Stimulated activated CD4-positive, alpha-beta T cell treated with anti-CD3 and anti-CD28 coated beads, Interleukin-4, amount 100 ng/mL, for 1 hour (primary cell): ENCODE results near the gene MLANA.

Experiments used
- DNase-seq: peaks from one replicate; pipeline ENCODE4 v3.0.0-alpha.2; 2020

The MLANA gene

DNA sequence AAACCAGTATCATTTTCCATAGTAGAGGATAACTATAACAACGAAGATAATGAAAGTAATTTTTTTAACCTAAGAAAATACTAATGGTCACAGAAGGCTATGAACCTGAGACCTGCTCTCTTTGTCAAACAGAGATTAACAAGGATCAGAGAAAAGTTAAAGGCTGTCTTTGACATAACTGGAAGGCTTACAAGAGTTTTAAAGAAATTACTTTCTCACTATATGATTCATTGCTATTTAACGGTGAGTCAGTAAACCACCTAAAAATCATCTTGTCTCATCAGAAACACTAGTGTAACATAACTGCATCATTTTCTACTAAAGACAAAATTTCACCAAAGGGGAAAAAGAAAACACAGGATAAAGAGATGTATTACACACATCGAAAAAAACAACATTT is 19.3 kb downstream of the MLANA start:
- DNase-seq: no peak

GRCh38 chr9:5910413-5911057 is 19.8 kb downstream of the MLANA start:
- DNase-seq: no peak

DNA sequence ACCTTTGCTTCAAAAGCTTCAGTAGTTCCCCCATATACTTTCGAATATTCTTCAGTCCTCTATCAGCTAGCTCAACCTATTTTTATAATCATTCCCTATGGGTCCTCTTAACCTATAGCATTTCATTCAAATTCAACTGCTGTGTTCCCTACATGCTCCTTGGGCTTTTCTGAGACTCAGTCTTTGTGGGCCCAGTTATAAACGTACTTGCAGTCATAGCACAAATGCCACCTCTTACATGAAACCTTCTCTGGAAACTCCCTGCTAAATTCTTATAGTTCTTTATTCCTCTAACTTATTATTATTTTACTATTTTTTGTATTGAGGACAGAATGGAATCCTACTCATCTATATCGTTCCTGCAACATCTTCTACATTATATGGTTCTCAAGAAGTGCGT is 24.7 kb downstream of the MLANA start:
- no peak for DNase-seq

DNA sequence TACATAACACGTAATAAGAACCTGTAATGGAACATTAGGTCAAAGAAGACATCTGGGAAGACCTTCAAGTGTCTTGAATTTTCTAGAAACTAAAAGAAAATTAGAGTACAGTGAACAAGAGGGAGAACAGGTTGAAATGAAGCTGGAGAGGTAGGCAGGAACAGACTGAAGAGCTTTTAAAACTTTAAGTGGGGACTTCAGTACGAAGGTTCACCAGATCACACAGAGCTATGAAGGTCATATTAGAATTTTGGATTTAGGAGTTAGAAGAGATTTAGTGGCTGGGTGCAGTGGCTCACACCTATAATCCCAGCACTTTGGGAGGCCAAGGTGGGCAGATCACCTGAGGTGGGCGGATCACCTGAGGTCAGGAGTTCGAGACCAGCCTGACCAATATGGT is 26.6 kb downstream of the MLANA start:
- DNase-seq: no peak

DNA sequence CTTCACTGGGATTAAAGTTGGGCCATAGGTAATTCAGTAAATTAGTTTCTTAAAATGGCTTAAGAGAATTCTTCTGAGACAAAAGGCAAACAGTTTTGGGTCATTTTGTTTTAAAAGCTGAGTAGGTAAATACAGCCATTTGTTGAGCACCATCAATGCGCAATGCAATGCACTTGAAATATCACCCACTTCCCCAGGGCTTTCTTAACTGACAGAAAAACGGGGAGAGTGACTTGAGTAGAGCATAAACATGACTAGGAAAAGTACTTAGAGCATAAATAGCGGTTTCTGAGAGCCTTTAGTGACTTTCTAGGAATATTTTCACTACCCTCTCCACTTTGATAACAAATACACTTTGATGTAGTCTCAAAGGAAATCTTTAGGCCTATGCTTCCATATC is 27.2 kb downstream of the MLANA start:
- DNase-seq: no peak

DNA sequence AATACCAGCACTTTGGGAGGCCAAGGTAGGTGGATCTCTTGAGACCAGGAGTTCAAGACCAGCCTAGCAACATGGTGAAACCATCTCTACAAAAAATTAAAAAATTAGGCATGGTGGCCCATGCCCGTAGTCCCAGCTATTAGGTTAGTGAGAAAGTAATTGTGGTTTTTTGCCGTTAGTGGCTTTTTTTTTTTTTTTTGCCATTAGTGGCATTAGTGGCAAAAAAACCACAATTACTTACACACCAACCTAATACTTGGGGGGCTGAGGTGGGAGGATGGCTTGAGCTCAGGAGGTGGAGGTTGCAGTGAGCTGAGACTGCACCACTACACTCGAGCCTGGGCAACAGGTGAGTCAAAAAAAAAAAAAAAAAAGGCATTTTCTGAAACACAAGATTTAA is 27.8 kb downstream of the MLANA start:
- no peak for DNase-seq

DNA sequence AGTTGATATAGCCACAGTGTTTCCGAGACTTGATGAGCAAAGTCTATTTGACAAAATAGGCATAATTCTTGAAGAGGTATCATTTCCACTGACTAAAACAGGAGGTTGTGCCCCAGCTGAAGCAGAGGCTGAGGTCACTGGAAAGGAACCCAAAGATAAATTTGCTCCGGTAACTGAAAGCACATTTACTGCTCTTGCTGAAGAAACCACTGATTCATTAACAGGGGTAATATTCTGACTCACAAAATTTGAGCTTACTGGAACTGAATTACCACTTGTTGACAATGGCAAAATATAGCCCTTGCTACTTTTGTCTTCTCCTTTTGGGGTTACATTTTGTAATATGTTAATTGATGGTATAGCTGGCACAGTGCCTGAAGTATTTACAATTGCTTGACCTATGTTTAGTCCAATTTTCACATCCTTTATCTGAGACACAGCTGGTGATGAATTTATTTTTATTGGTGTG is 30.2 kb downstream of the MLANA start:
- no peak for DNase-seq

DNA sequence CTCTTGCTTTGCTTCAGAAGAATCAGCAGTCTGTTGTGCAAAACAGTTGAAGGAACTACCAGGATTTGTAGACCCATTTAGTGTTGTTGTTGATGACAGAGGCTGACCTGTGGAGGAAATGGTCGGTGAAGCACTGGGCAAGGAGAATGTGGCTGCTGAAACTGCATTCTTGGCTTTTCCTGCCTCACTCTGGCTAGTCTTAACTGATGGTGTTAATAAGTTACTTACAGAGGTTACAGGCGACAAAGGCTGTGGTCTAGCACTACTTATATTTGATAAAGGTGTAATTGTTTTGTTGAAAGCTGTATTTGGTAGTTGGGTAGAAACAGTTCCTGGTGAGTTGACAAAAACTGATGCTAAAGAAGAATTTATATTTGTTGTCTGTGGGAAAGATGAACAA is 31.5 kb downstream of the MLANA start:
- DNase-seq: no peak

- no peak for DNase-seq
Measured at GRCh38 chr9:5931657-5932056, 41.0 kb downstream of the MLANA start.

DNA sequence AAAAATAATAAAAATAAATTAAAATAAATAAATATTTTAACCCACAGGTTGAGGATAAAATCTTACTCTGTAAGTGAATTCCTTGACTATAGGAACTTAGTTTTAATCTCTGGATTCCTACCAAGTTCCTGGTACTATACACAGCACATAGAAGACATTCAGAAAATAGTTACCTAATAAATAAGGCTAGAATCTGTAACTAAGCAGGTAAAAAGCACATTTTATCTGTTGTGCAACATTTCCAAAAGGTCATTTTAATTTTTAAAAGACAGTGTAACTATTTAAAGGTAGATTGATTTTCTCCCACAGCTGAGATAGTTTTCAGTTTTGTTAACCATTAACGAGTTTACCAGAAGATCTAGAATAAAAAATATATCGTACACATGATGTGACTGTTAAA is 47.8 kb downstream of the MLANA start:
- no peak for DNase-seq

DNA sequence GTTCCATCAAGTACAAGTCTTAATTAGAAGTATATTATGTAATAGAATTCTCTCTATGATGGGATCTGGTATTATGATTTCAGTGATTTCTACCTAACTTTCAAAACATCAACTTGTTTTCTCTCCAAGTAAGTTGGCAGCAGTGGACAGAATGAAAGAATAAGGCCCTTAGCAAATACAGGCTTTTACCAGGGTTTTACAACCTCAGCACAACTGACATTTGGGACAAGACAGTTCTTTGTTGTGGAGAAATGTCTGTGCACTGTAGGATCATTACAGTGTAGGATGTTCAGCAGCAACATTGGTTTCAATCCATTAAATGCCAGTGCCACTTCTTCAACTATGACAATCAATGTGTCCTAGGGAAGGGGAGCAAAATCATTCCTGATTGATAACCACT is 48.8 kb downstream of the MLANA start:
- no peak for DNase-seq

DNA sequence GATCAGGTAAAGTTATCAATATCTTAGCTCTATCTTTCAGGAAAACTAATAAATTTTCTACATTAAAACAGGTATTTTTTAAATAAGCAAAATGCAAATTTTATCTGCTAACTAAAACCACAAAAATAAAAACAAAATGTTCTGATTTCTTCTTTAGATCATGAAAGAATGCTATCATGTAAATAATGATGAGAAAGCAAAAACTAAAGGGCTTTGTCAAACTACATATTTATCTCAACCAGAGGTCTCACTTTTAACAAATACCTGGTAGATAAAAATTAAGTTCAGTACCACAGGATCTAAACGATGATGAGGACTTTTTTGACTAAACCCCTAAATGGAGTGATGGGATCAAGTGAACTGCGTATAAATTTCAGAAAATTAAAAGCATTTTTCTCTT is 50.5 kb downstream of the MLANA start:
- no peak for DNase-seq

GRCh38 chr9:5945112-5945511 is 54.4 kb downstream of the MLANA start:
- no peak for DNase-seq

- DNase-seq: no peak
Measured at GRCh38 chr9:5947912-5948311, 57.2 kb downstream of the MLANA start.

DNA sequence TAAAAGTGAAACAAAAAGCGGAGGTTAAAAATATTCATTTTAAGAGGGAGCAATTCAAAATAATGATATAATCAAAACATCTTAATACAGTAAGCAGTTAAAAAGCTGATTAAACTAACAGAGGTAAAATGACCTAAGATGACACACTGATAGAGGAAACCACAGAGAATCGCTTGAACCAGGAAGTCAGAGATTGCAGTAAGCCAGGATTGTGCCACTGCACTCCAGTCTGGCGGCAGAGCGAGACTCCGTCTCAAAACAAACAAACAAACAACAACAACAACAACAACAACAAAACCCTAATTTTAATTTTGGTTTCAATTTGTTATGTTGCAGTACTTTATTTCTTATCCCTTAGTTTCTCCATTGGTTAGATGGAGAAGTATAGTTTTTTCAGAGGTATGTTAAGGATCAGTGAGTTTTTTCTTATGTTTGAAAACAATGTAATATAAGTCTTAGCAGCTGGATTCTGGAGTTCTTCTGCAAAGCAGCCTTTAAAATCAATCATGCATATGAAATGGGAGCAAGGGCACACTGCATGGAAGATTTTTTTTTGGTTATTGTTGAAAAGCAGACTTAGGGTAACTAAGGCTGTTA is 58.5 kb downstream of the MLANA start:
- no peak for DNase-seq

DNA sequence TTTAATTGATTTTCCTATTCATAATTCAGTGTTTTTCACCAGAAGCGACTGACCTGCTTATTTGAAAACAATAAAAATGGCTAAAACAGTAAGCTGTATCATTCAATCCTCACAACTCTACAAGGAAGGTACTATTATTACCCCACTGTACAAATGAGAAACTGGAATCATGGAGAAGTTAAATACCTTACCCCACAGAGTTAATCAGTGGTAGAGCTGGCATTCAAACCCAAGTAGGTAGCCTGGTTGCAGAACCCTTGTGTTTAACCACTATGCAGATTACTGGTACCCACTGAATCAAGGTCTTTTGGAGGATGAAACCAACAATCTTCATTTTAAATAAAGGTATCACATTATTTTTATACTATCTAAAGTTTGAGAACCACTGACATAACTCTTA is 59.6 kb downstream of the MLANA start:
- no peak for DNase-seq

DNA sequence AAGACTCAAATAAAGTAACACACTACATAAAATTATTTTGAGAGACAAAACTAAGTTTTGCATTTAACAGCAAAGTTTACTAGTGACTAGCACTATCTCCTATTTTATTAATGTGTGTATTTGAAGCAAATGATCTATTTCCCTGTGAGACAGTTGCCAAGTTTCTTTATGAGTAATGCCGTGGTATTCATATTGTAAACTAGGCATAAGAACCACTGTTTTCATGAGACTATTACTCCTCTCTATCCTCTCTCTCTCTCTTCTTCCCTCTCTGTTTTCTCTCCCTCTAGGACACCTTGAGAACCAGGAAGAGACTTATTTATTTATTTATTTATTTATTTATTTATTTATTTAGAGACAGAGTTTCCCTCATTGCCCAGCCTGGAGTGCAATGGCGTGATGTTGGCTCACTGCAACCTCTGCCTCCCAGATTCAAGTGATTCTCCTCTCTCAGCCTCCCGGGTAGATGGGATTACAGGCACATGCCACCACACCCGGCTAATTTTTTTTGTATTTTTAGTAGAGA is 61.1 kb downstream of the MLANA start:
- DNase-seq: no peak

GRCh38 chr9:5953743-5954707 is 63.3 kb downstream of the MLANA start:
- no peak for DNase-seq

DNA sequence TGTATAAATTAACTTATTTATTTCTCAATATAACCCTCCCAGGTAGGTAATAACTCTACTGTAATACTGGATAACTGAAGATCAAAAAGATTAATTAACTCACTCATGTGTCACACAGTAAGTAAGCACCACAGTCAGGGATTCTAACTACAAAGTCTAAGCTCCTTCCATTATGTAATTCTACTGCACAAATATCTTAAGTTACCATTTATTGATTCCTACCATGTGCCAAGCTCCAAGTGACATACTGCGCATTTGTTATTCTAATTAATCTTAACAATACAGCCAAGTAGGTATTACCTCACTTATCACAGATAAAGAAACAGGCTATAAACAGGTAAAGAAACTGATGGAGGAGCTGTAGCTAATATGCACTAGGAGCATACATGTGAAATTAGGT is 66.5 kb downstream of the MLANA start:
- DNase-seq: no peak

GRCh38 chr9:5958273-5958672 is 67.6 kb downstream of the MLANA start:
- no peak for DNase-seq
